NCI-H82 (cell line): Measurements from ENCODE around the gene KEAP1.
A peak's percentile ranks its signal among the peaks of the same experiment; 100 is the strongest.

Experiments
- DNase-seq: peaks from one replicate; lab custom pipeline; 2025; lab: John Stamatoyannopoulos, UW

KEAP1 gene

DNA sequence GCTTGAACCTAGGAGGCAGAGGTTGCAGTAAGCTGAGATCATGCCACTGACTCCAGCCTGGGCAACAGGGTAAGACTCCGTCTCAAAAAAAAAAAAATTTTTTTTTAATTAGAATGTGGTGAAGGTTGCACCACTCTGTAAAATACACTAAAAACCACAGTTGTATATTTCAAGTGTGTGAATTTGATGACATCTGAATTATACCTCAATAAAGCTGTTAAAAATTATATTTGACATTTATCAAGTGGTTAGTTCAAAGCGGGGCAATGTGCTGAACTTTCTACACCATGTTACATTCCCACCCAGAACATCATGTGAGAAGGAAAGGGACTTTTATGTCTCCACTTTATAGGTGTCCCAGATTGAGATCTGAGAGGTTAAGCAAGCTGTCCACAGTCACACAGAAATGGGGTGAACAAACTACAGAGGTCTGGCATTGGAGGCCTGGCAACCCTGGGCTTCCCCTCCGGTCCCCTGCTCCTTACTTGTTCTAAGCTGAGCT lies 20.0 kb upstream of the KEAP1 start:
- DNase-seq: no peak

GRCh38 chr19:10521461-10522171 lies 18.5 kb upstream of the KEAP1 start:
- DNase-seq: no peak

DNA sequence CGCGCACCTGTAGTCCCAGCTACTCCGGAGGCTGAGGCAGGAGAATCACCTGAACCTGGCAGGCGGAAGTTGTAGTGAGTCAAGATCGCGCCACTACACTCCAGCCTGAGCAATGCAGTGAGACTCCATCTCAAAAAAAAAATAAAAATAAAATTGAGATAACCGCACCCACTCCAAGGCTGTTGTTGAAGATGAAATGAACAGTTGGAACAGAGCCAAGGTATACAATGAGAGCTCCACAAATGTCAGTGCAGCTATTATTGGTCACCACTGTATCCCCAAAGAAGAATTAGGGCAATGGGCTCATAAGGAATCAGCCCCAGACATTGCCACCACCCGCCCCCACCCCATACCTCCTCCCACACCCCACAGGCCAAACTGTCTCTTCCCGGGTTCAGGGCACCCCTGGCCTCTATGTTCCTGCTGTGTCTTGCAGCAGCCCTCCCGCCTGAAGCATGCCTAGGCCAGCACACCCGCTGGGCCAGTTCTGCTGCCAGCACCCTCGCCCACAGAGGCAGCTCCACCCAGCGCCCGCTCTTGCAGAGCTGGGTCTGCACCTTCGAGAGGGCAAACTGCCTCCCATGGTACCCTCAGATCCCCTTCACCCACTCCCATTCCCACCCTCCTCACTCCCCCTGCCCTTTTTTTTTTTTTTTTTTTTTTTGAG lies 17.6 kb upstream of the KEAP1 start:
- no peak for DNase-seq

- DNase-seq: no peak
Observed at GRCh38 chr19:10519421-10519820, 16.3 kb upstream of the KEAP1 start.

DNA sequence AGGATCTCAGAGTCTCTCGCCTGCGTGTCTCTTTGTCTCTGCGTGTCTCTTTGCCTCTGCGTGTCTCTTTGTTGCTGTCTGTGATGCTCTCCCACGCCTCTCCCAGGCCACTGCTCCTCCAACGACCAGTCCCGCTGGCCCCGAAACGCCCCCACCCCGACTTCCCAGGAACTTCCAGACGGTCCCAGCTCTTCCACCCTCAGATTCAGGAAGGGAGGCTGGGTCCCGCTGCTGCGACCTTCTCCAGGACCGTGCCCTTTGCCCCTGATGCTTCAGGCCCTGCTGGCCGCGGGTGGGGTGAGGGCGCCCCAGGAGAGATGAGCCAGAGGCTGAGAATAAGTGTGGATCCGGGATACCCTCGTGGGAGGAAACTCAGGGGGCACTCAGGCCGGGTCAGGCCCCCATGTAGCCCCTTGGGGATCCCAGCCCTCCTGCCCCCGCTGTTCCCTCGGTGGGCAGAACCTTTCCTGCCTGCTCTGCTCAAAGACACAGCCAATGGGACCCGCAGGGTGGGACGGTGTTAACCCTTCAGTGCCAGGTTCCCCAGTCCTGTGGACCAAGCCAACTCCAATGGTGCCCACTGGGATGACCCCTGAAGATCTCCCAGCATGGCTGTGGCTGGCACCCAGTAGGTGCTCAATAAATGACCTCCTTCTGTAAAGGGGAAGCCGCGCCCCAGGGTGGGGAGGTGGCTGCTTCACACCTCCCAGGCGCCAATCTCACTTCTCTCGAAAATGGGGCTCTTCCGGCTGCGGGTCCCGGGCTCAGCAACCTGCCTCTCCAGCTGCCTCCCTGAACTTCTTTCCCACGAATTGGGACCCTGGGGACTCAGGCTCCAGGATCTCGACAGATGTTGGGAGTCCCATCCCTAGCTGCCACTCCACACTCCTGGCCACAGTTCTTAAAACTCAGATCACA lies 15.5 kb upstream of the KEAP1 start:
- DNase-seq: peak; percentile 11

GRCh38 chr19:10517760-10518443 lies 14.7 kb upstream of the KEAP1 start:
- DNase-seq: peak; percentile 46

DNA sequence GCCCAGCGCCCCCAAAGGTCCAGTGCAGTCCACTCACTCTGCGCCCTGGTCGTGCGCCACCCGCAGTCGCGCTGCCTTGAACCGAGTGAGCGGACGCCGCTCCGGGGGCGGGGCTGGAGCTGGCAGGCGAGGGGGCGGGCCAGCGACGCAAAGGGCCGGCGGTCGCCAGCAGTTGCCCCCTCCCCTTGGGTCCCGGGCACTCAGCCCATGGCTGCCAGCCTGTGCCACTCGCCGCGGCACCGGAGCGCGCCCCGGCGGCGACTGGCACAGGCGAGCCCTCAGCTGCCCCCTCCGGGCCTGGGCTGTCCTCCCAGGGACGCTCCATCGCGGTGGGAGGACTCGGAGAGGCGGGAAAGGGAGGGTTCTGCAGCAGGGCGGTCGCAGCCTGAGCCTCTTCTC lies 14.2 kb upstream of the KEAP1 start, which contains the start of gene S1PR5:
S1PR5 (minus strand) TSS at position 87 of the 399 bp plus-strand sequence. CDS start 2,436 bp downstream, outside the sequence.
- DNase-seq: peak; percentile 52

GRCh38 chr19:10516671-10517286 lies 13.6 kb upstream of the KEAP1 start:
- peak; percentile 10 for DNase-seq

DNA sequence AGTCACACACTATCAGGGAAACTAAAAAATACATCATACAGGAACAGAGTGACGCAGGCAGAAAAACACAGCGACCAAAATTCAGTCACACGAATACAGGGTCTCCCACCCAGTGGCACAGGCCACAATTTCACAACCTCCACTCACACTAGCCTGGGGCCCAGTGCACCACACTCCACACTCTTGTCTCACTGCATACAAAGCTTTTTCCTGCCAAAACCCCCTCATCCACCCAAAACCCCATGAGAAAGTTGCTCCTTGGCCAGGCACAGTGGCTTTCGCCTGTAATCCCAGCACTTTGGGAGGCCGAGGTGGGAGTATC lies 12.9 kb upstream of the KEAP1 start:
- no peak for DNase-seq

- DNase-seq: no peak
Observed at GRCh38 chr19:10514211-10515145, 11.3 kb upstream of the KEAP1 start.

DNA sequence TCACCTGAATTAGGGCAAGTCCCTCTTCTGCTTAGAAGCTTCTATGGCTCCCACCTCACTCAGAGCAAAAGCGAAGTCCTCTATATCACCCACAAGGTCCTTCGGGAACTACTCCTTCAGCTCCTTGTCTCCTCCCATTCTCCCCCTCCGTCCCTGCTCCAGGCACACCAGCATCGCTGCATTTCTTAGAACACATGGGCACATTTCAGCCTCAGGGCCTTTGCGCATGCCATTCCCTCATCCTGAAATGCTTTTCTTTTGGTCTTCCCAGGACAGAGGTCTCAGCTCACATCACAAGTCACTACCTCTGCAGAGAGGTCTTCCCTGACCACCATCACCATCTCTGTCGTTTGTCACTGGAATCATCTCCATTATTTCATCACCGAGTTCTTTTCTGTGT lies 10.1 kb upstream of the KEAP1 start:
- no peak for DNase-seq

DNA sequence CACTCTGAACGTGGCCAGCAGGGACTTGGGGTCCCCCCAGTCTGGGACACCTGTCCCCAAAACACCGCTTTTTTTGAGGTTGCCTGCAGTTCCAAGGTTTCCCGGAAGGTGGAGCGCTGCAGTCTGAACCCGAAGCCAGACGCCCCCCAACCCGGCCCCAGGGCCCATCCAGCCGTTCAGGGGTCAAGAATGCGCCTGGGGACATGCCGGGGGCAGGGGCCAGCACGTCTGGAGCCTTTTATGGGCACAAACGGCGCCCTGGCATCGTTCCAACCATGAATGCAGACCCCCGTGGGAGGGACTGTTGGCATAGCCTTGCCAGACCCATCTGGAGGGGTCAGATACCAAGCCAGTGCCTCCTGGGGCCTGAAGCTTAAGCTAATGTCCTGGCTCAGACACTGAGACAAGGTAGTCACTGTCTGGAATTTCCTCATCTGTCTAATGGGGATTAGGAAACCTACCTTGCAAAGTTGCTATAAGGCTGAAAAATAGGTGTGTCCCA lies 7.2 kb upstream of the KEAP1 start:
- DNase-seq: peak; percentile 66

DNA sequence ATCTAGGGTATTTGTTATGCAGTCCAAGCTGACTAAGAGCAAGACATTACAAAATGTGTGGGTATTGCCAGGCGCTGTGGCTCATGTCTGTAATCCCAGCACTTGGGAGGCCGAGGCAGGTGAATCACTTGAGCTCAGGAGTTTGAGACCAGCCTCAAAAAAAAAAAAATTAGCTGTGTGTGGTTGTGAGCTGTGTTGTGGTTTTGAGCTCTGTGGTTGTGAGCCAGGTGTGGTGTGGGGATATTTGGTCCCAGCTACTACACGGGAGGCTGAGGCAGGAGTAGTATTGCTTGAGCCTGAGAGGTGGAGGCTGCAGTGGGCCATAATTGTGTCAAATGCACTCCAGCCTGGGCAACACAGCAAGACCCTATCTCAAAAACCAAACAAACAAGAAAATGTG lies 5.6 kb upstream of the KEAP1 start:
- no peak for DNase-seq

- no peak for DNase-seq
Observed at GRCh38 chr19:10508036-10508435, 4.9 kb upstream of the KEAP1 start.

- DNase-seq: peak; percentile 54
Observed at GRCh38 chr19:10505583-10506229, 2.5 kb upstream of the KEAP1 start.

- peak; percentile 96 for DNase-seq
Observed at GRCh38 chr19:10502524-10503001, 593 bp downstream of the KEAP1 start.

- peak; percentile 52 for DNase-seq
Observed at GRCh38 chr19:10501971-10502523, 1.1 kb downstream of the KEAP1 start.

GRCh38 chr19:10500247-10500592 lies 2.9 kb downstream of the KEAP1 start:
- DNase-seq: no peak

DNA sequence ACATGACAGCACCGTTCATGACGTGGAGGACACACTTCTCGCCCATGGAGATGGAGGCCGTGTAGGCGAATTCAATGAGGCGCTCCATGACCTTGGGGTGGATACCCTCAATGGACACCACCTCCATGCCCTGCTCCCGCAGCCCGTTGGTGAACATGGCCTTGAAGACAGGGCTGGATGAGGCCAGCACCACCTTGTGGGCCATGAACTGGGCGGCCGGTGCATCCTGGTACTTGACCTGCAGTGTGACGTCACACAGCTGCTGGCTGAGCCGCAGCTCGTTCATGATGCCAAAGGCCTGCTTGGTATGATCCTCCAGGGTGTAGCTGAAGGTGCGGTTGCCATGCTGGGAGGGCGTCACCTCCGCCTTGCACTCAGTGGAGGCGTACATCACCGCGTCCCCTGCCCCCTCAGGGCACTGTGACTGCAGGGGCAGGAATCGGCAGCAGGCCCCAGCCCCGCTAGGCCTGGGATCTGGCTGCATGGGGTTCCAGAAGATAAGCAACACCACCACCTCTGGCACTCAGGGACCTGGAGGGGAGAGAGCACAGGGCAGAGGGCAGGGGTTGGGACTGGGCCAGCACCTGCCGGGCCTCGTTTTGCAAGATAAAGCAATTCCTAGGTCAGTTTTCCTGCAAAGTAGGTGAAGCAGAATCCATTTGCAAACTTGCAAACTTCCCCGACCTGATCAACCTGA lies 3.5 kb downstream of the KEAP1 start:
- DNase-seq: no peak
